GM21381 (cell line): ENCODE measurements around the gene ATP9A.
A peak's percentile ranks its signal among the peaks of the same experiment; 100 is the strongest.

Source experiments
- ATAC-seq: cut with Tn5 transposase; IDR thresholded peaks from one replicate; pipeline ENCODE4 v1.9.1; 2021; ENCODE audit warnings: mild to moderate bottlenecking, moderate library complexity; ENCODE audit not compliant: unreplicated experiment

ATP9A gene

DNA sequence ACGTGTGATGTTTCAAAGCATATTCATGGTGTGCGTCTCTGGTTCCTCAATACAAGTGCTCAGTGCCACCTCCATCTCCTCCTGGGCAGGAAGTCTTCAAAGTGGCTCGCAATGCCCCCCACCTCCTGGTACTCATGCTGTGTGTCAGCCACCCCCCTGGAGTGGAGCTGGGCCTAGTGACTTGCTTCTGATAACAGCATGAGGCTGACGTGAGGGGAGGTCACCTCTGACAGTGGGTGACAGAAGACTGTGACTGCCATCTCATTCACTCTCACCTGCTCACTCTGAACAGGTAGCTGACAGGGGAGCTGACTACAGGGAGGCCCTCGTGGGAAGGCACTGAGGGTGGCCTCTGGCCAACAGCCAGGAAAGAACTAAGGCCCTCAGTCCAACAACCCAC is 133.3 kb downstream of the ATP9A start:
- ATAC-seq, result no peak

DNA sequence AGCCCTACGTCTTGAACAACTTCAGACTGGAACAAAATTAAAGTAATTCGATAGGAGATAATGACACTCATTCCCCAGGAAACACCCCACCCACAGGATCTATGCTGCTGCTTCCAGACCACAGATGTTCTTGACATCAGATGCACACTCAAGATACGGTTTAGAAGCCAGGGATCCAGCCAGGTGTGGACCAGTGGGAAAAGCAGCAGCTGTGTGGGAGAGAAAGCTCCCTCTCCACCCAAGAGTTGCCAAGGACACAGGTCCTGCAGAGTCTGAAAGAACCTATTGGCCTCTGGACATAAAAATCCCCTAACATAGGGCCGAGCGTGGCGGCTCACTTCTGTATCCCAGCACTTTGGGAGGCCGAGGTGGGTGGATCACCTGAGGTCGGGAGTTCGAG is 133.9 kb downstream of the ATP9A start:
- ATAC-seq, result no peak

GRCh38 chr20:51633430-51633829 is 134.8 kb downstream of the ATP9A start:
- ATAC-seq, result no peak

- no peak for ATAC-seq
Observed at GRCh38 chr20:51631953-51632352, 136.2 kb downstream of the ATP9A start.

DNA sequence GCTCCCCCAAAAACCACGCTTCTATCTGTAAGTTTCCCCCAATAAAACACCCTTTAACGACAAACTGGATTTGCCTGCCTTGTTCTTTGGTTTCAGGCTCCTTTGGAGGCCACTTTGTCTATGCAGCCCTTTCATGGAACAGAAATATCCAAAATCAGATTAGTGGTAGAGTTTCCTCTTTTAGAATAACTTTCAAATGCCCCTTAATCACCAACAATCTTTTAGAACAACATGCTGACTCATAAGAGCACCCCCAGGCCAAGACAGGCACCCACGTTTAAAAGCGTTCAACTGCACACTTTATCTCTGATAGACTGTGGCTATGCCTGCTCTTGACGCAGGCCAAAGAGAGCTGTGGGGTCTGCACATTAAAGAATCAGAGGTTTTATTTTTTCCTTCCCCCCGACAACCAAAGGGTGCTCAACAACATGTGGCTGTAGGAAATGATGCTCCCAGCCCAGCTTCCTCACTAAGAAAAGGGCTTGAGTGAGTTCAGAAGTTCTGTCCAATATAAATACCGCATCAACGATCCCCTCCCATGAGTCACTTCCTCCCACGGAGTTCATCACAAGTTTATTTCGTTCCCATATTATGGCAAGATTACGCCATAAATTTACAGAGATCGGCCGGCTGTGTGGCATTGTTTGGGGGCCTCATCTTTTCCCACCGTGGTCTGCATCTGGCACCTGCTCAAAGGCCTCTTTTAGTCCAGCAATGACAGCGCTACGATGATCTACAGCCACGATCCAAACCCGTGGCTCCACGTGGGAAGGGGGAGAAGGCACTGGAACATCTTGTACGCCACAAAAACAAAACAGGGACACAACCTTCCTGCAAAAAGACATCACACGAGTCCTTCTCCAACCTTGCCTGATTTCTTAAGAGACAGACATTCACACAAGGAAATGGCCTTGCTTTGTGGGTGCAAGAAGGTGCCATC is 136.9 kb downstream of the ATP9A start:
- no peak for ATAC-seq

DNA sequence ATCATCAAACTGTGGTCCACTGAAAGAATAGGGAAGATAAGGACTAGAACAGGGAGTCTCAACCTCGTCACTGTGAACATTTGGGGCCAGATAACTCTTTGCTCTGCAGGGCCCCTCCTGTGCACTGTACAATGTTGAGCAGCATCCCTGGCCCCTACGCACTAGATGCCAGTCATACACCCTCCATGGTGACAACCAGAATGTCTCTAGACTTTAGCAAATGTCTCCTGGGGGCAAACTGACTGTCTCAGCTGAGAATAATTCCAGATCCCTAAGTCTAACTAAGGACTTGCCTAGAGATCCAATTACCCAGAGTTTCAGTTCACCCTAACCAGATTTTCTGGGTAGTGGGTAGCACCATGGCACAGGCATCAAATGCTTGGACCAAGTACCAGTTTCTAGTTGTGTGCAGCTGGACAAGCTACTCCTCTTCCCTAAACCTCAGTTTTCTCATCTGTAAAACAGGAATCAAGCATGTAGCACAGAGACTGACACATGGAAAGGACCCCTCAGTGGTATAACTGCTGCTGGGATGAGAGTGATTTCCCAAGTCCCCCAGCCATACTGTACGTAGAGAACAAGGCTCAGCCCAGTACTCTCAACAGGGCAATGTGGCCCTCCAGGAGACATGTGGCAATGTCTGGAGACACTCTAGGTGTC is 138.7 kb downstream of the ATP9A start:
- ATAC-seq, result no peak

DNA sequence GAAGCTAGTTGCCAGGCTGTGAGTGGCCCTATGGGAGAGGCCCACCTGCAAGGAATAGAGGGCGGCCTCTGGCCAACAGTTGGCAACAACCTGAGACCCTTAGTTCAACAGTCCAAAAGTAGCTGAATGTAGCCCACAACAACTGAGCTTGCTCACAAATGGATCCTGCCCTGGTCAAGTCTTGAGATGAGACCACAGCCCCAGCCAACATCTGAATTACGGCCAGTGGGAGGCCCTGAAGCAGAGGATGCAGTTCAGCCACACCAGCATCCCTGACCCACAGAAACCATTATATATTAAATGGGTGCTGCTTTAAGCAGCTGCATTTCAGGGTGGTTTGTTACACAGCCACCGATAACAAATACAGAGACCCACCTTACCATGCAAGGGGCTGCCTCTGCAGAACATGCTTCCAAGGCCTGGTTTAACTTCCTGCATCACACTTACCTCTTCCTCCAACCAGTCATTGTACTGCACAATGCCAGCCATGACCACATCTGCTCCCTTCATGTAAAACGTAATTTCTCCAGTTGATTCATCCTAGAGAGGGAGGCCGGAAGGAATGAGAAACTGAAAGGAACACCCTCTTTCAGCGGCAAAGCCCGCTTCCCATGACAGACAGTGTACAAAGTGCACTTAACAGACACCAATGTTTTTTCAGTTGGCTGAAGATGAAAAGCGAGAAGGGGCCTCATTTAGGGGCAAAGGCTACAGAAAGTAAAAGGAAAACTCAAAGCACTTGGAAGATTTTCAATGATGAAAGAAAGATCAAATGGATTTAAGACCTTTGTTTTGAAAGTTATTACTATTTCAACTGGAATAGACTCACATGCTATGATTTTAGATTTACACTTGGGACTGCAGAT is 139.4 kb downstream of the ATP9A start:
- ATAC-seq, result no peak

DNA sequence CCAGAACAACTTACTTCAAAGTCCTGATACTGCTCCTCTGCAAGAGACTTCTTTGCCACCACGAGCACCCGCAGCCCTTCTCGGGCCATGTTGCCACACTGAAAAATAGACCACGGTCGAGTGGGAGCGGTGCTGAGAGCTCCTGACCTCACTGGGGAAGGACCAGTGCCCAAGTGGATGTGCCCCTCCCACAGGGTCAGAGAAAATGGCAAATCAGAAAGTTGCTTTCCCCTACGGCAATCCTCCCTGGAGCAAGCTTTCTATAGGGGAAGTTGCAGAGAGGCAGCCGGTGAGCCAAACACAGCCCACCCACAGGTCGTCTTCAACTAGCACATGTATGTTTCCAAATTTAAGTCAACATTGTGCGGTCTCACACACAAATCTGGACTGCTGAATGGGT is 140.6 kb downstream of the ATP9A start:
- ATAC-seq, result no peak

GRCh38 chr20:51625105-51625504 is 143.1 kb downstream of the ATP9A start:
- no peak for ATAC-seq

GRCh38 chr20:51624157-51624731 is 143.9 kb downstream of the ATP9A start:
- peak; percentile 65 for ATAC-seq

DNA sequence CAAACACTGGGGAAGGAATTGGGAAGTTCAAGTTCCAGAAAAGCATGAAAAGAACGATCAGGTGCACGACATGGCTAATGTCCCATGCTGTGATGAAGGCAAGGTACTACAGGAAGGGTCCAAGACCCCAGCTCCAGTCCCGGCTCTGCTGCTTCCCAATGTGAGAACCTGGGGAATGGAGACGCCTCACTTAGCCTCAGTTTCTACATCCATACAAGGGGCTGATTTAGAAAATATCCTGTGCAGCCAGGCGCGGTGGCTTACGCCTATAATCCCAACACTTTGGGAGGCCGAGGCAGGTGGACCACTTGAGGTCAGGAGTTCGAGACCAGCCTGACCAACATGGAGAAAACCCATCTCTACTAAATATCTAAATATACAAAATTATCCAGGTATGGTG is 144.9 kb downstream of the ATP9A start:
- no peak for ATAC-seq

DNA sequence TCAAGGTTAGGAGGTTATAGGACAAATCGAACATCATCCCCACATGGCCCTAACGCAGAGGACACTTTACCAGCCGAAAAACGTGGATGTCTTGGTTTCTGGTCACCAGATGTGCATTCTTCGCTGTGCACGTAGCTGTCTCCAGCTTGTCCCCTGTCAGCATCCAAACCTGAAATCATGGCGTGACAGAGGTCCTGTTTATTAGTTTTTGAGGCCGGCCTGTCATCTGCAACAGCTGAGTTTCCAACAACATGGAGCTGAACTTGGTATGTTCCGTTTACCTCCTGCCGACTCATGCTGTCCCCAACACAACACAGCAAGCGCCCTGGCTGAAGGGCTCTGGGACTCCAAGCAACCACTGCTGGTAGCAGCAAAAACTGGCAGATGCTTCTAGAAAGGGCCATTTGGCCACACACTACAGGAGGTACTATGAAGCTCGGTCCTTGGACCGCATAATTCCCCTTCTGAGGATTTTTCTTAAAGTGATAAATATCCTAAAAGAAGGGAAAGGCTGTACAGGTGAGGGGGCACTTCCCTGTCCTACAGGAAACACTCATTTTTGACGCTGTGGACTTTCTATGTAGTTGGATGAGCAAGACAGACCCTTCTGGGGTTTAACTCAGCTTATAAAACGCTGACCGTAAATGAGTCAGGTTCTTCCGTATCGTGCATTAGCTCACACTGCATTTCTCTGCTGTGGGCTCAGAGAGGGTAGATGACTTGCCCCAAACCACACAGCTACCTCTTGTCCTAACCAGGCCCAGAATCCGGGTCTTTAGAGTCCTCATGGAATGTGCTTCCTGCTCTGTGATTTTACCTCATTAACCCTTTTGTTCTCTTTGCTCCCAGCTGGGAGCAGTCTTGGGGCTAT is 146.0 kb downstream of the ATP9A start:
- no peak for ATAC-seq

DNA sequence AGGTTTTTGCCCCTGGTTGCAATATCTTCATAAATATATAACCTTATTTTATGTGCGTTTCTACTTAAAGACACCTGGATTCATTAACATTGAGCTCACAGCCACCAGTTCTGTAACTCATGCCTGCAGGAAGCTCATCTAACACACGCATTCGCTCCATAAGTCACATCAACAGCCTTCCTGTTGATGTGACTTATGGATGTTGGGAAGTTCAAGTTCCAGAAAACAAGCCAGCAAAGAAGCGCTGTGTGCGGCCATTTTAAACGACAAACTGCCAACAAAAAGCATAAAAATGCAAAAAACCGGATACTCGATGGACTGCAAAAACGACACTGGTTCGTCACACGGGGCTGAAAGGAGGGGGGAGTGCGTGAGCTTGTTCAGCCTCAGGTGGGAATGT is 147.8 kb downstream of the ATP9A start:
- no peak for ATAC-seq

DNA sequence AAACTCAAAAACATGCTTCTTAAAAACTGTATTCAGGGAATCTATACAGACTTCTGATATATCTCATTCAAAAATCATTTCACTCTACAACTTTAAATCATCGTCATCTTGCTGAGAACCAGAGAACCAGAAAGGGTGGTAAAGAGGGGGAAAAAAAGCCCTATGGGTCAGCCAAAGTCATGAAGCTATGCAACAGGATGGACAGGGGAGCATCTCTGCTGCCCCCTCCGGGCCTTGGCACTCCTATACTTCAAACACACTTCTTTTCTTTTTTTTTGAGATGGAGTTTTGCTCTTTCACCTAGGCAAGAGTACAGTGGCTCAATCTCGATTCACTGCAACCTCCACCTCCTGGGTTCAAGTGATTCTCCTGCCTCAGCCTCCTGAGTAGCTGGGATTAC is 152.1 kb downstream of the ATP9A start:
- no peak for ATAC-seq

DNA sequence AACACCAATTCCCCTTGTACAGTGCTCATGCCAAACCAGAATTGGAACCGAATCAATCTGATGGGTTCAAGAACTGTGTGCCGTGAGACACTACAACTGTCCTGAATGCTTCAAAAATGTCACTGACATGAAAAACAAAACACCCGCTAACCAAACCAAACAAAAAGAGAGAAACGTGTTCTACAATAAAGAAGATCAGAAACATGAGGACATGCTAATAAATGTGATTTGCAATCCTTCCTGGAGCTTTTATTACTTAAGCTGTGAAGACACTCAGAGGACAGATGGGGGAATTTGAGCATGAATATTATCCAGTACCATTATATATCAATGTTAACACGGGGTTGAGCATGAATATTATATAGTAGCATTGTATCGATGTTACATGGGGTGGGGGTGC is 153.5 kb downstream of the ATP9A start:
- ATAC-seq, result no peak

- ATAC-seq, result no peak
Observed at GRCh38 chr20:51613580-51613979, 154.6 kb downstream of the ATP9A start.

DNA sequence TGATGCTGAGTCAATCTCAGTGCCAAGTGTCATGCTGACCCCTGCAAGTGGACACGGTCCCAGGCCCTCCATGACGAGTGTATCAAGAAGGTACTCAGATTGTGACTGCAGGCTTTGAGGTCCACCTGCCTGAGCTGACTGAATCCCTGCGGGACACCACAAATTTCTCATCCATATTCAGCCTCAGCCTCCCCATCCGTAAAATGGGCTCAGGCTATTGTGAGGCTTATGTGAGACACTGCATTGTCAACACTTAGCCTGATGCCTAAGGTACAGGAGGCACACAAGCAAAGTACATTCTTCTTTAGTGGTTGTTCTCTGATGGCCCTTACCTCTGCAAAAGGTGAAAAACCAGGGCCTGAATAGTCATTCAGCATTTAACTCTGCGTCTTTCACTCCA is 155.3 kb downstream of the ATP9A start:
- no peak for ATAC-seq

DNA sequence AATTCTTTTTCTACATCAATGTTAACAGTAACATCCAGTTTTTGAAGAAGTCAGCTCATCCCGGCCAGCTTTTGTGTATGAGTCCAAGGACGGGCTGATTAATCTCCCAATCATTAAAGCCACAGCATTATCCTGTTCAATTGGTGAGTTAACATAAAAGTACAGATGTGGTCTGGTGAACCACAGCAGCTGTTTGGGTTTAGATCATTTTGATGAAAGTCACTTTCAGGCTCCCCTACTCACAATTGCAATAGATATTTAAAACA is 156.6 kb downstream of the ATP9A start:
- ATAC-seq, result no peak

DNA sequence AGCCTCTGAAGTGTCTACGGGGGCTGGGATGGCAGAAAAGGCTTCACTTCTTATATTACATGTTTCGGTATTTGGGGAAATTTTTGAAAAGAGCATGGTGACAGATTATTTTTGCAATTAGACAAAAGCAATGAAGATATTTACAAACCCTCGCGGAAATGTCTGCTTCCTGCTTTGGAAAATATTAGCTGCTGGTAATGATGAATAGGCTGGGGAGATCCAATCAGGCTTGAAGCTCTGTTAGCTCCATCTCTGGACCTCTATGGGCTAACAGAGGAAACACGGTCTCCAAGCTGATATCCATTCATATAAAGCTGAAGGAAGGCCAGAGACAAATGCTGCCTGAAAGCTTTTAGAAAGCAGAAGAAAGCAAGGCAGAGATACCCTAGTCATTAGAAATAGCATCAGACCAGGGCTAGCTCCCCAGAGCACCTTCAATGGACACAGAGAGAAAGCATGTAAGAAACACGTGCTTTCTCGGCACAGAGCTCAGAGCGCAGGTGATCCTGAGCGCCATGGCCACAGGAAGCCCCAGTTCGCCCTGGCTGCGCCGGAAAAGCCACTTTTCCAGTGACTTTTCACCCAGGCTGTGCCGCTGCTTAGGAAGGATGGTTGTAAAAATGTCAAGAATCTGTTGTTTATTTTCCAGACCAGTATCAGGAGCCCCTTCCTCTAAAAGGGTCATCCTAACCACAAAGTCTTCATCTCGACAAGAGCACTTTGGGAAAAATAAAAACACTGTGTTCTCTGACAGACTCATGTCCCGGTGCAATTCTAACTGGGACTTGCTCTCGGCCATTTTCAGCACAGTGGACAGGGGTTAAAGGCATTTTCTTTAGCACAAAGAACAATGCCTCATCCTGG is 157.2 kb downstream of the ATP9A start:
- no peak for ATAC-seq
